Fibroblast of lung (primary cell): ENCODE results near the gene ZMYND19. TPM values are rescaled to one million over a fixed set of nuclear protein-coding genes. Genes with fewer than 3 reads are reported as not detected.
A peak's percentile ranks its signal among the peaks of the same experiment; 100 is the strongest.
"Not testable (repeated sequence)": the region's sequence is repeated elsewhere in the genome, so short reads cannot be mapped to it uniquely, and the experiment has no call there.

Source experiments
- DNase-seq, 2 donors: peaks; one replicate each; pipeline versions ENCODE4 v3.0.0 to v3.0.0-alpha.2; 2010; ENCODE audit warnings: low read depth in 2 of 2
- H2AFZ ChIP-seq: 2 replicates; pipeline ENCODE4 v1.5.1; 2012; ENCODE audit warnings: low read length, control low read depth, inconsistent platforms
- H3K27ac ChIP-seq: 2 replicates; pipeline ENCODE4 v1.5.1; 2011; ENCODE audit warnings: low read length, control low read depth; ENCODE audit not compliant: insufficient read depth
- H3K27me3 ChIP-seq: 2 replicates; pipeline ENCODE4 v1.5.1; 2011; ENCODE audit warnings: mild to moderate bottlenecking, low read length; ENCODE audit not compliant: control insufficient read depth, insufficient read depth
- H3K36me3 ChIP-seq: 2 replicates; pipeline ENCODE4 v1.5.1; 2011; ENCODE audit warnings: low read length; ENCODE audit not compliant: control insufficient read depth, insufficient read depth
- H3K4me1 ChIP-seq: 2 replicates; pipeline ENCODE4 v1.5.1; 2011; ENCODE audit warnings: low read length; ENCODE audit not compliant: control insufficient read depth, insufficient read depth; ENCODE audit errors: extremely low read depth
- H3K4me2 ChIP-seq: 2 replicates; pipeline ENCODE4 v1.5.1; 2011; ENCODE audit warnings: low read length, control low read depth; ENCODE audit not compliant: insufficient read depth; ENCODE audit errors: extremely low read depth
- H3K4me3 ChIP-seq, 4 experiments: fragments of 200-600 bp in 1 of 4; sonication (generic) in 1 of 4; replicated peaks in 1 of 4; 2 replicates each; pipeline ENCODE4 v1.5.1; 2011 to 2016; ENCODE audit warnings: low read length in 4 of 4, low read depth in 3 of 4, mild to moderate bottlenecking in 3 of 4, control low read depth in 2 of 4, inconsistent platforms in 1 of 4, mixed read lengths in 1 of 4; ENCODE audit not compliant: insufficient read depth in 1 of 4; ENCODE audit errors: control extremely low read depth in 1 of 4
- H3K79me2 ChIP-seq: 2 replicates; pipeline ENCODE4 v1.5.1; 2012; ENCODE audit warnings: mild to moderate bottlenecking, low read length, inconsistent platforms; ENCODE audit not compliant: control insufficient read depth, insufficient read depth
- H3K9ac ChIP-seq: 2 replicates; pipeline ENCODE4 v1.5.1; 2011; ENCODE audit warnings: mild to moderate bottlenecking, low read length, control low read depth; ENCODE audit not compliant: insufficient read depth
- H3K9me3 ChIP-seq: 2 replicates; pipeline ENCODE4 v1.5.1; 2012; ENCODE audit warnings: low read depth, low read length; ENCODE audit not compliant: control insufficient read depth, insufficient read depth
- H4K20me1 ChIP-seq: 2 replicates; pipeline ENCODE4 v1.5.1; 2011; ENCODE audit warnings: low read length; ENCODE audit not compliant: control insufficient read depth, insufficient read depth; ENCODE audit errors: extremely low read depth
- EZH2 ChIP-seq: IDR thresholded peaks from 2 replicates; pipeline ENCODE4 v1.5.1; 2012; ENCODE audit warnings: low read length, control low read depth, mild to moderate bottlenecking; ENCODE audit errors: missing control alignments
- polyA plus RNA-seq, 2 donors: library from polyadenylated mRNA; depleted of rRNA in 1 of 2; stranded (reverse) in 1 of 2; unstranded in 1 of 2; fragments of >200 nt; gene quantifications; 2 replicates each; pipeline ENCODE4 v1.2.1, GENCODE V29; 2011 to 2012; ENCODE audit warnings: missing spikeins in 1 of 2
- total RNA-seq: library from RNA; depleted of rRNA; stranded (reverse); fragments of >200 nt; gene quantifications from 2 replicates; pipeline ENCODE4 v1.2.1, GENCODE V29; 2014
- TF ChIP-seq, protein P1 (sequence below), 2 donors: IDR thresholded peaks in 1 of 2; conservative IDR thresholded peaks in 1 of 2; 1 replicate in 1 of 2; 2 replicates in 1 of 2; pipeline ENCODE4 v1.5.1; 2011 to 2012; ENCODE audit warnings: low read length in 2 of 2, control low read depth in 1 of 2, inconsistent platforms in 1 of 2, low read depth in 1 of 2, mild to moderate bottlenecking in 1 of 2

Gene ZMYND19
- total and polyA plus RNA-seq, 2 donors (not counting 1 experiment from before 2014, with no cell fraction given) = 11.2 to 12.7 TPM

DNA sequence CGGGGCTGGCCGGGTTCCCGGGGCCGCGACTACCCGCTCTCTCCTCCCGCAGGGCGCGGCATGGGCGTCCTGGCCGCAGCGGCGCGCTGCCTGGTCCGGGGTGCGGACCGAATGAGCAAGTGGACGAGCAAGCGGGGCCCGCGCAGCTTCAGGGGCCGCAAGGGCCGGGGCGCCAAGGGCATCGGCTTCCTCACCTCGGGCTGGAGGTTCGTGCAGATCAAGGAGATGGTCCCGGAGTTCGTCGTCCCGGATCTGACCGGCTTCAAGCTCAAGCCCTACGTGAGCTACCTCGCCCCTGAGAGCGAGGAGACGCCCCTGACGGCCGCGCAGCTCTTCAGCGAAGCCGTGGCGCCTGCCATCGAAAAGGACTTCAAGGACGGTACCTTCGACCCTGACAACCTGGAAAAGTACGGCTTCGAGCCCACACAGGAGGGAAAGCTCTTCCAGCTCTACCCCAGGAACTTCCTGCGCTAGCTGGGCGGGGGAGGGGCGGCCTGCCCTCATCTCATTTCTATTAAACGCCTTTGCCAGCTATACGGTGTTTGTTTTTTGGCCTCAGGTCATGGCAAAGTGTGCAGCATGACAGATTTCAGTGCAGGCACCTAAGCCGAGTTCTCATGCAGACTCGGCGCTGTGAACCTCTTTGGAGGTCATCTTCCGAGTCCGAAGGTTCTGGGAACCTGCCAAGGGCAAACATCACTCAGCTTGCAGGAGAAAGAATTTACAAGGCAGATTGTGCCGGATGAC is 38.1 kb downstream of the ZMYND19 start:
- Histone ChIP-seq H3K27ac (peak overlapping the region; percentile 27), H3K4me3 (peak overlapping the region; percentile 50 to 83 (median 78)), H3K79me2 (peaks cover 4% of the 10 kb centered on the region), H3K27me3 (no peaks in the 10 kb centered on the region), H3K4me1 (peaks cover 6% of the 10 kb centered on the region), H3K4me2 (peak overlapping the region; percentile 61), H3K9me3 (no peaks in the 10 kb centered on the region), H3K9ac (peak overlapping the region; percentile 67), H4K20me1 (no peaks in the 10 kb centered on the region), H3K36me3 (peaks cover 11% of the 10 kb centered on the region), H2AFZ (no peak overlapping the region)
- peak in 1 of 2 donors; percentile 3 for DNase-seq
- TF ChIP-seq EZH2 = no peak
- TF ChIP-seq, protein P1, sequence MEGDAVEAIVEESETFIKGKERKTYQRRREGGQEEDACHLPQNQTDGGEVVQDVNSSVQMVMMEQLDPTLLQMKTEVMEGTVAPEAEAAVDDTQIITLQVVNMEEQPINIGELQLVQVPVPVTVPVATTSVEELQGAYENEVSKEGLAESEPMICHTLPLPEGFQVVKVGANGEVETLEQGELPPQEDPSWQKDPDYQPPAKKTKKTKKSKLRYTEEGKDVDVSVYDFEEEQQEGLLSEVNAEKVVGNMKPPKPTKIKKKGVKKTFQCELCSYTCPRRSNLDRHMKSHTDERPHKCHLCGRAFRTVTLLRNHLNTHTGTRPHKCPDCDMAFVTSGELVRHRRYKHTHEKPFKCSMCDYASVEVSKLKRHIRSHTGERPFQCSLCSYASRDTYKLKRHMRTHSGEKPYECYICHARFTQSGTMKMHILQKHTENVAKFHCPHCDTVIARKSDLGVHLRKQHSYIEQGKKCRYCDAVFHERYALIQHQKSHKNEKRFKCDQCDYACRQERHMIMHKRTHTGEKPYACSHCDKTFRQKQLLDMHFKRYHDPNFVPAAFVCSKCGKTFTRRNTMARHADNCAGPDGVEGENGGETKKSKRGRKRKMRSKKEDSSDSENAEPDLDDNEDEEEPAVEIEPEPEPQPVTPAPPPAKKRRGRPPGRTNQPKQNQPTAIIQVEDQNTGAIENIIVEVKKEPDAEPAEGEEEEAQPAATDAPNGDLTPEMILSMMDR (conservative IDR thresholded peaks at IDR 0.05 in 1 of 2, IDR thresholded peaks at IDR 0.05 in 1 of 2; ENCODE audit: low read depth in 1 of 2, low read length in 2 of 2) = no peak

DNA sequence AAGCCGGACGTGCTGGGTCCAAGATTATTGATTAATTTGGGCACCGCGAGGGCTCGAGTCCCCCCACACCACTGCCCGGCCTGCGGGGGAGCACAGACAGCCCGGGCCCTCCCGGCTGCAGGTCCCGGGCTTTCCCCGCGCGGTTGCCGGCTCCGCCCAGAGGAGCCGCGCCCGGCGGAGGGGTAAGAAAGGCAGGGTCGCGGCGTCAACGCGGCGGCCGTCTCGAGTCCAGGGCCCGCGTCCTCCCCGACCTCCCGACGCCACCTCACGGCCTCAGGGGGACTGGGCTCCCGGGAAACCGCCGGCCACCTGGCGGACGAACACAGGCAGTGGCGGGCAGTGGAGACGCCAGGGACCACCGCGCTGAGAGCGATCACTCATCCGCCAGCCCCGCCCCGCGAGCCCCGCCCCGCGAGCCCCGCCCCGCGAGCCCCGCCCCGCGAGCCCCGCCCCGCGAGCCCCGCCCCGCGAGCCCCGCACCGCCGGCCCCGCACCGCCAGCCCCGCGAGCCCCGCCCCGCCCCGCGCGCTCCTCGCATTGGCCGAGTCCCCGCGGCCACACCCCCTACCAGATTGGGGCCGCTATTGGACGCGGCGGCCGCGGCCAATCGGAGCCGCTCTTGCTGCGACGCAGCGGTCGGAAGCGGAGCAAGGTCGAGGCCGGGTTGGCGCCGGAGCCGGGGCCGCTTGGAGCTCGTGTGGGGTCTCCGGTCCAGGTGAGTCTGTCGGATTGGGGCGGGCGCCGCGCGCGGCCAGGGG is 38.9 kb downstream of the ZMYND19 start, which contains the start of gene MRPL41:
TSS of gene MRPL41 (plus strand) at position 616 of the 758 bp plus-strand sequence. CDS start 203 bp downstream, outside the sequence.
- peak within 1 kb of the TSS; percentile 50 for H3K27ac ChIP-seq
- no peaks in the 10 kb centered on the region for H3K9me3 ChIP-seq
- TF ChIP-seq EZH2 = no peak
- TF ChIP-seq, protein P1 (conservative IDR thresholded peaks at IDR 0.05 in 1 of 2, IDR thresholded peaks at IDR 0.05 in 1 of 2; ENCODE audit: low read depth in 1 of 2, low read length in 2 of 2) = peak; percentile 26 to 42
- peak within 1 kb of the TSS; percentile 19 for H2AFZ ChIP-seq
- no peaks in the 10 kb centered on the region for H3K27me3 ChIP-seq
- peaks cover 6% of the 10 kb centered on the region for H3K4me1 ChIP-seq
- peaks cover 4% of the 10 kb centered on the region for H3K79me2 ChIP-seq
- H3K4me2 ChIP-seq = peak within 1 kb of the TSS; percentile 61
- peaks cover 10% of the 10 kb centered on the region for H3K36me3 ChIP-seq
- H4K20me1 ChIP-seq = no peaks in the 10 kb centered on the region
- peak; percentile 76 to 81 for DNase-seq
- H3K4me3 ChIP-seq = peak within 1 kb of the TSS; percentile 65 to 83 (median 78)
- H3K9ac ChIP-seq = peak within 1 kb of the TSS; percentile 67

DNA sequence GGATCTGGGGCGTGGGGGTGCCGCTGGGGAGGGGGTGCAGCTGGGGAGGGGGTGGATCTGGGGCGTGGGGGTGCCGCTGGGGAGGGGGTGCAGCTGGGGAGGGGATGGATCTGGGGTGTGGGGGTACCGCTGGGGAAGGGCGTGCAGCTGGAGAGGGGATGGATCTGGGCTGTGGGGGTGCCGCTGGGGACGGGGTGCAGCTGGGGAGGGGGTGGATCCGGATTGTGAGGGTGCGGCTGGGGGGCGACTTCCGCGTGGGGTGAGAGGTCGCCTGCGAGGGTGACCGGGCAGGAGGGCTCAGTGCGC is 39.4 kb downstream of the ZMYND19 start:
- H3K9ac ChIP-seq = peak overlapping the region; percentile 53
- peak overlapping the region; percentile 50 for H3K27ac ChIP-seq
- peak overlapping the region; percentile 19 for H2AFZ ChIP-seq
- H4K20me1 ChIP-seq, H3K27me3 ChIP-seq, H3K36me3 ChIP-seq, H3K79me2 ChIP-seq, DNase-seq, H3K4me1 ChIP-seq, H3K9me3 ChIP-seq: not testable (repeated sequence)
- peak overlapping the region; percentile 54 for H3K4me2 ChIP-seq
- H3K4me3 ChIP-seq = peak overlapping the region; percentile 45 to 66 (median 62)
